GM19328 (cell line): ENCODE data around the gene LOXHD1.

ENCODE experiments used
- ATAC-seq: cut with Tn5 transposase; IDR thresholded peaks from one replicate; pipeline ENCODE4 v1.9.1; 2021; ENCODE audit warnings: mild to moderate bottlenecking, moderate library complexity; ENCODE audit not compliant: unreplicated experiment

The LOXHD1 gene

GRCh38 chr18:46482831-46483230 lies 174.2 kb downstream of the LOXHD1 start:
- ATAC-seq, result no peak

GRCh38 chr18:46481847-46482245 lies 175.2 kb downstream of the LOXHD1 start:
- no peak for ATAC-seq

GRCh38 chr18:46481048-46481846 lies 175.8 kb downstream of the LOXHD1 start:
- ATAC-seq, result no peak

- ATAC-seq, result no peak
Measured at GRCh38 chr18:46480226-46480625, 176.8 kb downstream of the LOXHD1 start.

- no peak for ATAC-seq
Measured at GRCh38 chr18:46478796-46479195, 178.2 kb downstream of the LOXHD1 start.

- ATAC-seq, result no peak
Measured at GRCh38 chr18:46477425-46478011, 179.5 kb downstream of the LOXHD1 start.

GRCh38 chr18:46475390-46475752 lies 181.6 kb downstream of the LOXHD1 start:
- ATAC-seq, result no peak

- no peak for ATAC-seq
Measured at GRCh38 chr18:46474487-46475389, 182.3 kb downstream of the LOXHD1 start.

GRCh38 chr18:46471809-46472498 lies 185.1 kb downstream of the LOXHD1 start:
- no peak for ATAC-seq

GRCh38 chr18:46470714-46471113 lies 186.3 kb downstream of the LOXHD1 start:
- no peak for ATAC-seq

- no peak for ATAC-seq
Measured at GRCh38 chr18:46469186-46469915, 187.7 kb downstream of the LOXHD1 start.

- ATAC-seq, result no peak
Measured at GRCh38 chr18:46468426-46469180, 188.4 kb downstream of the LOXHD1 start.

GRCh38 chr18:46466234-46467160 lies 190.5 kb downstream of the LOXHD1 start:
- ATAC-seq, result no peak

- ATAC-seq, result no peak
Measured at GRCh38 chr18:46464926-46465655, 191.9 kb downstream of the LOXHD1 start.

GRCh38 chr18:46462523-46462922 lies 194.5 kb downstream of the LOXHD1 start:
- no peak for ATAC-seq

GRCh38 chr18:46461993-46462392 lies 195.0 kb downstream of the LOXHD1 start:
- no peak for ATAC-seq

GRCh38 chr18:46460754-46461153 lies 196.3 kb downstream of the LOXHD1 start:
- no peak for ATAC-seq
